HL-60/S4 (cell line): ENCODE results near the gene DDX27.

Experiments used
- in situ Hi-C: fragments of 300-500 bp; cut with MboI; formaldehyde crosslinking; loops from 2 replicates; pipeline ENCODE4 v1.14.3; 2022; ENCODE audit warnings: low sequenced_read_pairs

DDX27 gene

GRCh38 chr20:49288784-49289696 lies 69.8 kb downstream of the DDX27 start:
- in situ Hi-C loops, result no loop called here

- in situ Hi-C loops, result no loop called here
Measured at GRCh38 chr20:49290608-49291191, 71.5 kb downstream of the DDX27 start.

- in situ Hi-C loops, result no loop called here
Measured at GRCh38 chr20:49291200-49291599, 72.0 kb downstream of the DDX27 start.

GRCh38 chr20:49292010-49292409 lies 72.8 kb downstream of the DDX27 start:
- in situ Hi-C loops, result no loop called here

GRCh38 chr20:49293122-49293521 lies 73.9 kb downstream of the DDX27 start:
- in situ Hi-C loops, result no loop called here
